ENCODE results near the gene CBR3.

CBR3 gene

DNA sequence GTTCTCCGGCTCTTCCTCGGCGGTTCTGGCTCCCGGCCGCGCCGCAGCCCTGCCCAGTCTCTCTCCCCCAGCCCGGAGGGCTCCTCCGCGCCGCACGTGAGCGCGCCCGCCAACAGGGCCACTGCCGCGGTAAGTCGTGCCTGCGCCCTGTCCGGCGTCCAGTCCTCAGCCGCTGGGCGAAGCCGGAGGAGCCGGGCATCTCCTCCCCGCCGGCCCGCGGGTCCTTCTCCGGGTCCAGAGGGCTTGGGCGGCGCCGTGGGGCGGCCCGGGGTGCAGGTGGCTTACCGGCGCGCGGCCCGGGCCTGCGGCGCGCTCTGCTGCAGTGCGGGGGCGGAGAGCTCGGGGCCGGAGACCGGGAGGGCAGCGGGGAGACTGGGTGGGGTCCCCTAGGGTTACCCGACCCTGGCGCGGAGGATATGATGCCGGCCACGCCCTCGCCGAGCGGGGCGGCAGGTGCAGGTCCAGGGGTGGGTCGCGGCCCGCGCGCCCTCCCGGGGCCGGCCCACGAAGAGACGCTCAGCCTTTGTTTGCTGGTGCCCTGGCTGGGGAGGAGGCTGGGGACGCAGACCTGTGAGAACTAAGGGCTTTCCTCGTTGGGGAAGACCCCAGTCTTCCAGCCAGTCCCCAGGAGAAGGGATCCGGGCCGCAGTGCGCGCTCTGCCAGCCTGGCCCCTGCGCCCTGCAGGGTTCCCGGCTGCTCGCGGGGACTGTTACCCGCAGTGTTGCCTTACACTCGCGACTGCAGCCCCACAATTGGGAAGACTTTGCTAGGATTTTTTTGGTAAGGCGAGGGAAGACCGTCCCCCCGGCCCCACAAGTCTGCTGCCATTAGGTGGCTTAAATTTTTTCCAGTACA is 22.2 kb downstream of the CBR3 start, which contains the start of gene DOP1B:
TSS of gene DOP1B (plus strand) at position 10 of the 856 bp plus-strand sequence. CDS start 7,910 bp downstream, outside the sequence.
- Histone ChIP-seq H3K9me3 (ENCODE audit: insufficient read depth, low read length, severe bottlenecking) (no peaks in the 10 kb centered on the region), H3K9ac (ENCODE audit: low read depth, low read length) (peak within 1 kb of the TSS; percentile 96), H3K79me2 (ENCODE audit: insufficient read depth, low read length) (peaks cover 8% of the 10 kb centered on the region), H2AFZ (ENCODE audit: low read depth, low read length) (peak within 1 kb of the TSS; percentile 98), H3K27me3 (ENCODE audit: insufficient read depth, low read length, poor library complexity) (no peaks in the 10 kb centered on the region), H3K4me3 (ENCODE audit: low read depth in 1 of 2, low read length in 2 of 2) (peak within 1 kb of the TSS; percentile 93 to 98; a peak in 3 of 4 replicates), H3K4me2 (ENCODE audit: insufficient read depth, low read length) (peak within 1 kb of the TSS; percentile 97), H3K36me3 (ENCODE audit: insufficient read depth, low read length) (no peaks in the 10 kb centered on the region; the same call in 1 of the 2 replicates), H3K27ac (ENCODE audit: low read length) (peak within 1 kb of the TSS; percentile 73), H3K4me1 (ENCODE audit: insufficient read depth, low read length) (peaks cover 20% of the 10 kb centered on the region), H4K20me1 (ENCODE audit: insufficient read depth, low read length) (no peaks in the 10 kb centered on the region)
- peak; percentile 43 for DNase-seq
- TF ChIP-seq, protein P1, sequence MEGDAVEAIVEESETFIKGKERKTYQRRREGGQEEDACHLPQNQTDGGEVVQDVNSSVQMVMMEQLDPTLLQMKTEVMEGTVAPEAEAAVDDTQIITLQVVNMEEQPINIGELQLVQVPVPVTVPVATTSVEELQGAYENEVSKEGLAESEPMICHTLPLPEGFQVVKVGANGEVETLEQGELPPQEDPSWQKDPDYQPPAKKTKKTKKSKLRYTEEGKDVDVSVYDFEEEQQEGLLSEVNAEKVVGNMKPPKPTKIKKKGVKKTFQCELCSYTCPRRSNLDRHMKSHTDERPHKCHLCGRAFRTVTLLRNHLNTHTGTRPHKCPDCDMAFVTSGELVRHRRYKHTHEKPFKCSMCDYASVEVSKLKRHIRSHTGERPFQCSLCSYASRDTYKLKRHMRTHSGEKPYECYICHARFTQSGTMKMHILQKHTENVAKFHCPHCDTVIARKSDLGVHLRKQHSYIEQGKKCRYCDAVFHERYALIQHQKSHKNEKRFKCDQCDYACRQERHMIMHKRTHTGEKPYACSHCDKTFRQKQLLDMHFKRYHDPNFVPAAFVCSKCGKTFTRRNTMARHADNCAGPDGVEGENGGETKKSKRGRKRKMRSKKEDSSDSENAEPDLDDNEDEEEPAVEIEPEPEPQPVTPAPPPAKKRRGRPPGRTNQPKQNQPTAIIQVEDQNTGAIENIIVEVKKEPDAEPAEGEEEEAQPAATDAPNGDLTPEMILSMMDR (IDR thresholded peaks at IDR 0.05; ENCODE audit: borderline replicate concordance, extremely low read depth, low read length, poor library complexity, severe bottlenecking): no peak
- TF ChIP-seq EZH2 (IDR thresholded peaks at IDR 0.05; ENCODE audit: borderline replicate concordance, low read depth, low read length, severe bottlenecking): no peak
- peak; percentile 22 for ATAC-seq (ENCODE audit: insufficient read depth, low read depth)

DNA sequence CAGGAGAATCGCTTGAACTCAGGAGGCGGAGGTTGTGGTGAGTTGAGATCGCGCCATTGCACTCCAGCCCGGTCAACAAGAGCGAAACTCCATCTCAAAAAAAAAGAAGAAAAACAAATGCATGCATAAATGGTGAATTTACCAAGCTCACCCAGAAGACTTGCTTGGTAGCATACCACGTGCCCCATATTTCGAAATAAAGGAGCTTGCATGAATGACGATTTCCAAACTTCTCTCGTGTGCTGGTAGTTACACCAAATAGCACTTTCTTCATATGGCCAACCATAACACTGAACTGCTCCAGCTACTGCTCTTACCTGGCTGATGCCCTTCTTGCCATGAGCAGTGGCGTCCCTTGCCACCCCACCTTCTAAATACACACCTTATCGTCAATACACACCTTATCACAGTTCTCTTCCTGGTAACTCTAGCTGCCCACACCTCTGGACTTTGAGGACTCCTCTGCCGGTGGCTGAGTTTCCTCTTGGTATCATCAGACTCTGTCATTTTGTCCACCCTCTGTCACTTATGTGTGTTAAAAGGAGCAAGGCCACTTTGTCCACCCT is 24.6 kb downstream of the CBR3 start:
- ATAC-seq (ENCODE audit: insufficient read depth, low read depth) (no peak), DNase-seq (no peak)
- Histone ChIP-seq H3K27me3 (ENCODE audit: insufficient read depth, low read length, poor library complexity) (no peaks in the 10 kb centered on the region), H3K9ac (ENCODE audit: low read depth, low read length) (no peak overlapping the region), H3K79me2 (ENCODE audit: insufficient read depth, low read length) (peaks cover 8% of the 10 kb centered on the region), H3K4me1 (ENCODE audit: insufficient read depth, low read length) (peaks cover 26% of the 10 kb centered on the region), H3K9me3 (ENCODE audit: insufficient read depth, low read length, severe bottlenecking) (no peaks in the 10 kb centered on the region), H4K20me1 (ENCODE audit: insufficient read depth, low read length) (peaks cover 2% of the 10 kb centered on the region; the same call in 1 of the 2 replicates), H2AFZ (ENCODE audit: low read depth, low read length) (no peak overlapping the region), H3K27ac (ENCODE audit: low read length) (no peak overlapping the region), H3K36me3 (ENCODE audit: insufficient read depth, low read length) (no peaks in the 10 kb centered on the region; the same call in 1 of the 2 replicates), H3K4me3 (ENCODE audit: low read depth in 1 of 2, low read length in 2 of 2) (no peak overlapping the region), H3K4me2 (ENCODE audit: insufficient read depth, low read length) (no peak overlapping the region)
- TF ChIP-seq EZH2 (IDR thresholded peaks at IDR 0.05; ENCODE audit: borderline replicate concordance, low read depth, low read length, severe bottlenecking): no peak
- TF ChIP-seq, protein P1 (IDR thresholded peaks at IDR 0.05; ENCODE audit: borderline replicate concordance, extremely low read depth, low read length, poor library complexity, severe bottlenecking): no peak

DNA sequence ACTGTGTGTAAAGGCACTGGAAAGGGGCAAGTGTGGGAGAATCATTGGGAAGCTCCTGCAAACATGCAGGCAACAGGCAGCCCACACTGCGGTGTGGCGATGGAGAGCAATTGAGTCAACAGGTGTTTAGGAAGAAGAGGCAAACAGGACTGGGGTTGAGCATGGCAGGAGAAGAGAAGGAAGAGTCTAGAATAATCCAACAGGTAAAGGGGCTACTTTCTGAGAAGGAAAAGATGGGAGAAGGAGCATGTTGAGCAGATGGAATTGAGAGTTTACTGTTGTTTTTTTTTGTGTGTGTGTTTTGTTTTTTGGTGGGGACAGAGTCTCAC is 25.9 kb downstream of the CBR3 start:
- H3K4me3 ChIP-seq (ENCODE audit: low read depth in 1 of 2, low read length in 2 of 2): no peak overlapping the region
- H3K36me3 ChIP-seq (ENCODE audit: insufficient read depth, low read length): peaks cover 7% of the 10 kb centered on the region
- no peaks in the 10 kb centered on the region for H3K27me3 ChIP-seq (ENCODE audit: insufficient read depth, low read length, poor library complexity)
- H3K79me2 ChIP-seq (ENCODE audit: insufficient read depth, low read length): peaks cover 8% of the 10 kb centered on the region
- H4K20me1 ChIP-seq (ENCODE audit: insufficient read depth, low read length): peaks cover 2% of the 10 kb centered on the region; the same call in 1 of the 2 replicates
- no peak overlapping the region for H3K27ac ChIP-seq (ENCODE audit: low read length)
- H3K4me1 ChIP-seq (ENCODE audit: insufficient read depth, low read length): peaks cover 21% of the 10 kb centered on the region
- no peak overlapping the region for H2AFZ ChIP-seq (ENCODE audit: low read depth, low read length)
- TF ChIP-seq, protein P1 (IDR thresholded peaks at IDR 0.05; ENCODE audit: borderline replicate concordance, extremely low read depth, low read length, poor library complexity, severe bottlenecking): no peak
- TF ChIP-seq EZH2 (IDR thresholded peaks at IDR 0.05; ENCODE audit: borderline replicate concordance, low read depth, low read length, severe bottlenecking): no peak
- ATAC-seq (ENCODE audit: insufficient read depth, low read depth) (no peak), DNase-seq (no peak)
- H3K9me3 ChIP-seq (ENCODE audit: insufficient read depth, low read length, severe bottlenecking): no peaks in the 10 kb centered on the region
- H3K9ac ChIP-seq (ENCODE audit: low read depth, low read length): no peak overlapping the region
- no peak overlapping the region for H3K4me2 ChIP-seq (ENCODE audit: insufficient read depth, low read length)
